HEK293 (cell line): ENCODE data around the gene YWHAQ.

ENCODE experiments used
- CTCF ChIA-PET: fragments of 350-600 bp; formaldehyde crosslinking; extraction: SDS; loops from one replicate; lab custom pipeline; 2021; ENCODE audit warnings: antibody characterized with exemption; lab: Yijun Ruan, JAX
- POLR2A ChIA-PET: fragments of 300-600 bp; formaldehyde crosslinking; extraction: SDS; loops from one replicate; lab custom pipeline; 2020; ENCODE audit warnings: antibody characterized with exemption, inconsistent platforms; lab: Yijun Ruan, JAX
- H3K27ac ChIP-seq: fragments of 200-500 bp; sonication (Bioruptor generic); 2 replicates; pipeline ENCODE4 v1.5.1; 2014; ENCODE audit warnings: low read depth, low read length, control low read depth, inconsistent platforms; ENCODE audit errors: extremely low read depth
- H3K36me3 ChIP-seq, 2 experiments: fragments of 200-500 bp in 1 of 2; sonication (Bioruptor generic) in 1 of 2; 1 replicate in 1 of 2; 2 replicates in 1 of 2; pipeline ENCODE4 v1.5.1; 2014 to 2017; ENCODE audit warnings: inconsistent platforms in 2 of 2, low read length in 2 of 2; ENCODE audit not compliant: control insufficient read depth in 2 of 2, insufficient read depth in 1 of 2
- H3K4me1 ChIP-seq: fragments of 200-500 bp; sonication (Bioruptor generic); 2 replicates; pipeline ENCODE4 v1.5.1; 2014; ENCODE audit warnings: mild to moderate bottlenecking, low read length, inconsistent platforms; ENCODE audit not compliant: control insufficient read depth, insufficient read depth
- H3K4me3 ChIP-seq: 2 replicates; pipeline ENCODE4 v1.5.1; 2011; ENCODE audit warnings: low read depth, mild to moderate bottlenecking, control low read depth, low read length, moderate library complexity
- H3K9me3 ChIP-seq: fragments of 200-500 bp; sonication (Bioruptor generic); 2 replicates; pipeline ENCODE4 v1.5.1; 2014; ENCODE audit warnings: low read depth, low read length, inconsistent platforms; ENCODE audit not compliant: control insufficient read depth, insufficient read depth
- FEZF1 ChIP-seq: fragments of 450-650 bp; formaldehyde crosslinking; IDR thresholded peaks from 2 replicates; pipeline ENCODE4 v1.5.1; 2016; ENCODE audit warnings: missing biosample characterization, missing genetic modification characterization
- GFI1B ChIP-seq: fragments of 450-650 bp; formaldehyde crosslinking; IDR thresholded peaks from 2 replicates; pipeline ENCODE4 v1.5.1; 2016; ENCODE audit warnings: missing biosample characterization, missing genetic modification characterization
- GLI2 ChIP-seq: fragments of 450-650 bp; formaldehyde crosslinking; IDR thresholded peaks from 2 replicates; pipeline ENCODE4; 2017; ENCODE audit warnings: missing biosample characterization, missing genetic modification characterization, low read depth, borderline replicate concordance
- KLF8 ChIP-seq: fragments of 450-650 bp; formaldehyde crosslinking; IDR thresholded peaks from 2 replicates; pipeline ENCODE4 v1.5.1; 2016; ENCODE audit warnings: missing biosample characterization, missing genetic modification characterization
- OSR2 ChIP-seq: fragments of 450-650 bp; formaldehyde crosslinking; IDR thresholded peaks from 2 replicates; pipeline ENCODE4 v1.5.1; 2016; ENCODE audit warnings: missing biosample characterization, missing genetic modification characterization
- YY1 ChIP-seq: fragments of 450-650 bp; formaldehyde crosslinking; IDR thresholded peaks from 2 replicates; pipeline ENCODE4 v1.5.1; 2018; ENCODE audit warnings: missing biosample characterization, missing genetic modification characterization
- ZBTB8A ChIP-seq: fragments of 450-650 bp; formaldehyde crosslinking; IDR thresholded peaks from 2 replicates; pipeline ENCODE4 v1.5.1; 2016; ENCODE audit warnings: missing biosample characterization, missing genetic modification characterization
- ZNF112 ChIP-seq: fragments of 450-650 bp; formaldehyde crosslinking; IDR thresholded peaks from 2 replicates; pipeline ENCODE4 v1.5.0; 2017; ENCODE audit warnings: missing biosample characterization, missing genetic modification characterization
- ZNF121 ChIP-seq: fragments of 450-650 bp; formaldehyde crosslinking; IDR thresholded peaks from 2 replicates; pipeline ENCODE4 v1.5.1; 2016; ENCODE audit warnings: missing biosample characterization, missing genetic modification characterization
- ZNF184 ChIP-seq: fragments of 450-650 bp; IDR thresholded peaks from 2 replicates; pipeline ENCODE4 v1.5.1; 2018; ENCODE audit warnings: missing biosample characterization, mild to moderate bottlenecking, missing genetic modification characterization
- ZNF239 ChIP-seq: fragments of 450-650 bp; formaldehyde crosslinking; IDR thresholded peaks from 2 replicates; pipeline ENCODE4 v1.5.1; 2016; ENCODE audit warnings: missing biosample characterization, missing genetic modification characterization
- ZNF354C ChIP-seq: fragments of 450-650 bp; formaldehyde crosslinking; IDR thresholded peaks from 2 replicates; pipeline ENCODE4 v1.5.1; 2016; ENCODE audit warnings: missing biosample characterization, missing genetic modification characterization, low read depth, borderline replicate concordance
- ZNF362 ChIP-seq: fragments of 450-650 bp; formaldehyde crosslinking; IDR thresholded peaks from 2 replicates; pipeline ENCODE4 v1.5.1; 2016; ENCODE audit warnings: missing biosample characterization, missing genetic modification characterization
- ZNF391 ChIP-seq: fragments of 450-650 bp; formaldehyde crosslinking; IDR thresholded peaks from 2 replicates; pipeline ENCODE4 v1.5.1; 2016; ENCODE audit warnings: low read depth, missing biosample characterization, missing genetic modification characterization, borderline replicate concordance
- ZNF449 ChIP-seq: fragments of 450-650 bp; formaldehyde crosslinking; IDR thresholded peaks from 2 replicates; pipeline ENCODE4 v1.5.1; 2017; ENCODE audit warnings: missing biosample characterization, mild to moderate bottlenecking, missing genetic modification characterization, moderate library complexity
- ZNF610 ChIP-seq: fragments of 450-650 bp; formaldehyde crosslinking; IDR thresholded peaks from 2 replicates; pipeline ENCODE4 v1.5.1; 2016; ENCODE audit warnings: missing biosample characterization, missing genetic modification characterization, borderline replicate concordance
- ZNF629 ChIP-seq: fragments of 450-650 bp; formaldehyde crosslinking; IDR thresholded peaks from 2 replicates; pipeline ENCODE4 v1.5.1; 2017; ENCODE audit warnings: missing biosample characterization, missing genetic modification characterization
- ZSCAN16 ChIP-seq: fragments of 450-650 bp; formaldehyde crosslinking; IDR thresholded peaks from 2 replicates; pipeline ENCODE4 v1.5.1; 2016; ENCODE audit warnings: missing biosample characterization, missing genetic modification characterization
- TF ChIP-seq, protein P1 (sequence below): fragments of 450-650 bp; formaldehyde crosslinking; IDR thresholded peaks from 2 replicates; pipeline ENCODE4 v1.5.1; 2016; ENCODE audit warnings: missing biosample characterization, missing genetic modification characterization
- TF ChIP-seq, protein P2 (sequence below): fragments of 450-650 bp; formaldehyde crosslinking; IDR thresholded peaks from 2 replicates; pipeline ENCODE4 v1.5.1; 2016; ENCODE audit warnings: missing biosample characterization, missing genetic modification characterization
- TF ChIP-seq, protein P3 (sequence below): fragments of 450-650 bp; formaldehyde crosslinking; IDR thresholded peaks from 2 replicates; pipeline ENCODE4 v1.5.1; 2016; ENCODE audit warnings: missing biosample characterization, missing genetic modification characterization, borderline replicate concordance

YWHAQ gene

DNA sequence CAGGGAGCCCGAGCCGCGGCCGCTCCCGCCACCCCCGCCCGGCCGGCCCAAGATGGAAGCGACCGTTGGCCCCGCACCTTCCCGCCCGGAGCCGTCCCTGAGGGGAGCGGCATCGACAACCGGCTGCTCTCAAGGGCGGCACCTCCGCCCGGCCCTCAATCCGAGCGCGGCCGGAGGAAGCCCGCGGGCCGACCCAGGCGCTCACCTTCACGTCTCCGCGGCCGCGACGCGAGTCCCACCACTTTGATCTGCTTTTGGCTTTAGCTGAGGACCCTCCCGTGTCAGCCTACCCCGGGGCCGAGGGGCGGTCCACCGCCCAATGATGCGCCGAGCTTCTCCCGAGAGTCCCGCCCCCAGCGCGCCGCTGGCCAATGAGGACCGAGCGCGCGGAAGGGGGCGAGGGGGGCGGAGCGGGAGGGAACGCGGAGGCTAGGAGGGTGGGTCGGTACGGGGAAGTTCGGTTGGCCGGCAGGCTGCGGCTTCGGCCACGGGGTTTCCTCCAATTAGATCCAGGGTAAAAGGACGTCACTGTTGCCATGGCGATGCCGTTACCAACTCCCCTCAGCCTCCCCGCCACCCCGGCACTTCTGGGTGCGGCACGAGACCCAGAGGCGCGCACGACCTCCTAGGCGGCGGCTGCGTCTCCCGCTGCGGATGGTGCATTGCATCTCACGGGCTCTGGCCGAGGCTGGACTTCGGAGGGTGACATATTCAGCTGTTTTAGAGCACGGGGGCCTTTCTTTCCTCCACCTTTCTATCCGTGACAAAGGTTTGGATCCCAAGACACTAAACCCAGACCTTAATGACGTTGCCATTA is at the start of gene YWHAQ (continued):
- no peak for TF ChIP-seq GLI2 (tag by site-specific recombination)
- TF ChIP-seq ZSCAN16 = no peak

GRCh38 chr2:9680082-9680481 is 49.3 kb upstream of the YWHAQ start:
- ChIA-PET POLR2A (no interaction called here), CTCF (no interaction called here)
- Histone ChIP-seq H3K4me3 (no peak overlapping the region), H3K36me3 (no peaks in the 10 kb centered on the region), H3K9me3 (no peaks in the 10 kb centered on the region), H3K4me1 (0 out of 2 replicates have a peak, but pooled peaks cover 4% of the 10 kb centered on the region), H3K27ac (no peak overlapping the region)
- no peak for TF ChIP-seq GFI1B (tag by site-specific recombination)
- TF ChIP-seq FEZF1 = no peak
- TF ChIP-seq ZNF629 = no peak
- TF ChIP-seq ZNF354C = no peak
- TF ChIP-seq ZNF184 (tag by site-specific recombination) = no peak
- no peak for TF ChIP-seq ZNF112

DNA sequence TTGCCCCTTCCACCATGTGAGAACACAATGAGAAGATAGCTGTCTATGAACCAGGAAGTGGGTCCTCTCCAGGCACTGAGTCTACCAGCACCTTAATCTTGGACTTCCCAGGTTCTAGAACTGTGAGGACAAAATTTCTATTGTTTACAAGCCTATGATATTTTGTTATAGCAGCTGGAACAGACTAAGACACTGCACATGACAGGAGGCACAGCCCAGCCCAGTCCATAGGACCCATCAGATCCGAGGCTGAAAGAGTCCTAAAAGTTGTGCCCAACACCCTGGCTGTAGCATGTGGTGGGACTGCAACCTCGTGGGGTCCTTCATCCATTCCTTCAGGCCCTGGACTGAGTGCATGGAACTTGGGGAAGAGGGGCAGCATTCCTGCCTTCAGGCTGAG is 48.4 kb upstream of the YWHAQ start:
- H3K9me3 ChIP-seq = no peaks in the 10 kb centered on the region
- H3K36me3 ChIP-seq = no peaks in the 10 kb centered on the region
- H3K4me3 ChIP-seq = no peak overlapping the region
- H3K4me1 ChIP-seq = 0 out of 2 replicates have a peak, but pooled peaks cover 8% of the 10 kb centered on the region
- CTCF ChIA-PET = no interaction called here
- POLR2A ChIA-PET = no interaction called here
- no peak overlapping the region for H3K27ac ChIP-seq
- TF ChIP-seq OSR2 (tag by site-specific recombination) (no peak), YY1 (tag by site-specific recombination) (no peak), ZNF391 (tag by site-specific recombination) (no peak), ZNF239 (tag by site-specific recombination) (no peak), ZNF610 (tag by site-specific recombination) (no peak), ZNF121 (tag by site-specific recombination) (no peak), ZNF362 (tag by site-specific recombination) (no peak), KLF8 (tag by site-specific recombination) (no peak), ZNF449 (tag by site-specific recombination) (no peak), ZBTB8A (tag by site-specific recombination) (no peak)
- TF ChIP-seq, protein P1, sequence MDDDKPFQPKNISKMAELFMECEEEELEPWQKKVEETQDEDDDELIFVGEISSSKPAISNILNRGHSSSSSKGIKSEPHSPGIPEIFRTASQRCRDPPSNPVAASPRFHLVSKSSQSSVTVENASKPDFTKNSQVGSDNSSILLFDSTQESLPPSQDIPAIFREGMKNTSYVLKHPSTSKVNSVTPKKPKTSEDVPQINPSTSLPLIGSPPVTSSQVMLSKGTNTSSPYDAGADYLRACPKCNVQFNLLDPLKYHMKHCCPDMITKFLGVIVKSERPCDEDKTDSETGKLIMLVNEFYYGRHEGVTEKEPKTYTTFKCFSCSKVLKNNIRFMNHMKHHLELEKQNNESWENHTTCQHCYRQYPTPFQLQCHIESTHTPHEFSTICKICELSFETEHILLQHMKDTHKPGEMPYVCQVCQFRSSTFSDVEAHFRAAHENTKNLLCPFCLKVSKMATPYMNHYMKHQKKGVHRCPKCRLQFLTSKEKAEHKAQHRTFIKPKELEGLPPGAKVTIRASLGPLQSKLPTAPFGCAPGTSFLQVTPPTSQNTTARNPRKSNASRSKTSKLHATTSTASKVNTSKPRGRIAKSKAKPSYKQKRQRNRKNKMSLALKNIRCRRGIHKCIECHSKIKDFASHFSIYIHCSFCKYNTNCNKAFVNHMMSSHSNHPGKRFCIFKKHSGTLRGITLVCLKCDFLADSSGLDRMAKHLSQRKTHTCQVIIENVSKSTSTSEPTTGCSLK (tag by site-specific recombination) = no peak
- TF ChIP-seq, protein P2, sequence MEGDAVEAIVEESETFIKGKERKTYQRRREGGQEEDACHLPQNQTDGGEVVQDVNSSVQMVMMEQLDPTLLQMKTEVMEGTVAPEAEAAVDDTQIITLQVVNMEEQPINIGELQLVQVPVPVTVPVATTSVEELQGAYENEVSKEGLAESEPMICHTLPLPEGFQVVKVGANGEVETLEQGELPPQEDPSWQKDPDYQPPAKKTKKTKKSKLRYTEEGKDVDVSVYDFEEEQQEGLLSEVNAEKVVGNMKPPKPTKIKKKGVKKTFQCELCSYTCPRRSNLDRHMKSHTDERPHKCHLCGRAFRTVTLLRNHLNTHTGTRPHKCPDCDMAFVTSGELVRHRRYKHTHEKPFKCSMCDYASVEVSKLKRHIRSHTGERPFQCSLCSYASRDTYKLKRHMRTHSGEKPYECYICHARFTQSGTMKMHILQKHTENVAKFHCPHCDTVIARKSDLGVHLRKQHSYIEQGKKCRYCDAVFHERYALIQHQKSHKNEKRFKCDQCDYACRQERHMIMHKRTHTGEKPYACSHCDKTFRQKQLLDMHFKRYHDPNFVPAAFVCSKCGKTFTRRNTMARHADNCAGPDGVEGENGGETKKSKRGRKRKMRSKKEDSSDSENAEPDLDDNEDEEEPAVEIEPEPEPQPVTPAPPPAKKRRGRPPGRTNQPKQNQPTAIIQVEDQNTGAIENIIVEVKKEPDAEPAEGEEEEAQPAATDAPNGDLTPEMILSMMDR (tag by site-specific recombination) = no peak
- TF ChIP-seq, protein P3, sequence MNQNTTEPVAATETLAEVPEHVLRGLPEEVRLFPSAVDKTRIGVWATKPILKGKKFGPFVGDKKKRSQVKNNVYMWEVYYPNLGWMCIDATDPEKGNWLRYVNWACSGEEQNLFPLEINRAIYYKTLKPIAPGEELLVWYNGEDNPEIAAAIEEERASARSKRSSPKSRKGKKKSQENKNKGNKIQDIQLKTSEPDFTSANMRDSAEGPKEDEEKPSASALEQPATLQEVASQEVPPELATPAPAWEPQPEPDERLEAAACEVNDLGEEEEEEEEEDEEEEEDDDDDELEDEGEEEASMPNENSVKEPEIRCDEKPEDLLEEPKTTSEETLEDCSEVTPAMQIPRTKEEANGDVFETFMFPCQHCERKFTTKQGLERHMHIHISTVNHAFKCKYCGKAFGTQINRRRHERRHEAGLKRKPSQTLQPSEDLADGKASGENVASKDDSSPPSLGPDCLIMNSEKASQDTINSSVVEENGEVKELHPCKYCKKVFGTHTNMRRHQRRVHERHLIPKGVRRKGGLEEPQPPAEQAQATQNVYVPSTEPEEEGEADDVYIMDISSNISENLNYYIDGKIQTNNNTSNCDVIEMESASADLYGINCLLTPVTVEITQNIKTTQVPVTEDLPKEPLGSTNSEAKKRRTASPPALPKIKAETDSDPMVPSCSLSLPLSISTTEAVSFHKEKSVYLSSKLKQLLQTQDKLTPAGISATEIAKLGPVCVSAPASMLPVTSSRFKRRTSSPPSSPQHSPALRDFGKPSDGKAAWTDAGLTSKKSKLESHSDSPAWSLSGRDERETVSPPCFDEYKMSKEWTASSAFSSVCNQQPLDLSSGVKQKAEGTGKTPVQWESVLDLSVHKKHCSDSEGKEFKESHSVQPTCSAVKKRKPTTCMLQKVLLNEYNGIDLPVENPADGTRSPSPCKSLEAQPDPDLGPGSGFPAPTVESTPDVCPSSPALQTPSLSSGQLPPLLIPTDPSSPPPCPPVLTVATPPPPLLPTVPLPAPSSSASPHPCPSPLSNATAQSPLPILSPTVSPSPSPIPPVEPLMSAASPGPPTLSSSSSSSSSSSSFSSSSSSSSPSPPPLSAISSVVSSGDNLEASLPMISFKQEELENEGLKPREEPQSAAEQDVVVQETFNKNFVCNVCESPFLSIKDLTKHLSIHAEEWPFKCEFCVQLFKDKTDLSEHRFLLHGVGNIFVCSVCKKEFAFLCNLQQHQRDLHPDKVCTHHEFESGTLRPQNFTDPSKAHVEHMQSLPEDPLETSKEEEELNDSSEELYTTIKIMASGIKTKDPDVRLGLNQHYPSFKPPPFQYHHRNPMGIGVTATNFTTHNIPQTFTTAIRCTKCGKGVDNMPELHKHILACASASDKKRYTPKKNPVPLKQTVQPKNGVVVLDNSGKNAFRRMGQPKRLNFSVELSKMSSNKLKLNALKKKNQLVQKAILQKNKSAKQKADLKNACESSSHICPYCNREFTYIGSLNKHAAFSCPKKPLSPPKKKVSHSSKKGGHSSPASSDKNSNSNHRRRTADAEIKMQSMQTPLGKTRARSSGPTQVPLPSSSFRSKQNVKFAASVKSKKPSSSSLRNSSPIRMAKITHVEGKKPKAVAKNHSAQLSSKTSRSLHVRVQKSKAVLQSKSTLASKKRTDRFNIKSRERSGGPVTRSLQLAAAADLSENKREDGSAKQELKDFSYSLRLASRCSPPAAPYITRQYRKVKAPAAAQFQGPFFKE (tag by site-specific recombination) = no peak
